ENCODE measurements around the gene CFAP57. TPM values are rescaled to one million over a fixed set of nuclear protein-coding genes. Genes with fewer than 3 reads are reported as not detected.

The CFAP57 gene
- total RNA-seq, 4 donors from 2014 or later, result 0.40 to 5.6 (median 1.8) TPM

DNA sequence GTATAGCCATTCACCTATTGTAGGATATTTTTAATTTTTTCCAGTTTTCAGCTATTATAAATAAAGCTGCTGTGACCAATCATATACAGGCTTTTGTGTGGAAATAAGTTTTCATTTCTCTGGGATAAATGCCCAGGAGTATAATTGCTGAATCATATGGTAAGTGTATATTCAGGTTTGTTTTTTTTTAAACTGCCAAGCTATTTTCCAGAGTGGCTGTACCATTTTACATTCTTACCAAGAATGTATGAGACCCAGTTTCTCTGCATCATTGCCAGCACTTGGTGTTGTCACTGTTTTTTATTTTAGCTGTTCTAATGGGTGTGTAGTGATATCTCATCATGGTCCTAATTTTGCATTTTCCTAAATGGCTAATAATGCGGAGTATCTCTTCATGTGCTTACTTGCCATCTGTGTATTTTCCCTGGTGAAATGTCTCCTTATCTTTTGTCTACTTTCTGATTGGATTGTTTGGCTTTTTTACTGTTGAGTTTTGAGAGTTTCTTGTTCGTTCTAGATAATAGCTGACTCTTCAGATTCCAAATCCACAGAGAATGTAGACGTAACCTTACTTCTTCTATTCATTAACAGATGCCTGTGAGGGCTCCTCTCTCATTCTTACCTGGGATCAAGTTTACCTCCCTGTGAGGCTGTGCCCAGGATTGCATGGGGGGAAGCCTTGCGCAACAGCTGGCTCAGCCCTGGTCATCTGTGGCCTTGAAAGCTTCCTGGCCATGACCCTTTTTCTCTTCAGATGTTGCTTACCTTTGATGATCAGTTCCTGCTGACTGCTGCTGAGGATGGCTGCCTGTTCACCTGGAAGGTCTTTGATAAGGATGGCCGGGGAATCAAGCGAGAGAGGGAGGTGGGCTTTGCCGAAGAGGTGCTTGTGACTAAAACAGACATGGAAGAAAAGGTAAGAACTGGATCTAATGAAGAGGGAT is 42.6 kb downstream of the CFAP57 start:
- Histone ChIP-seq H3K4me3 (no peak overlapping the region), H3K4me1 (no peaks in the 10 kb centered on the region), H3K27ac (no peak overlapping the region), H3K27me3 (no peaks in the 10 kb centered on the region), H3K9me3 (no peaks in the 10 kb centered on the region), H3K36me3 (no peaks in the 10 kb centered on the region)
- no peak for DNase-seq
- TF ChIP-seq, protein P1, sequence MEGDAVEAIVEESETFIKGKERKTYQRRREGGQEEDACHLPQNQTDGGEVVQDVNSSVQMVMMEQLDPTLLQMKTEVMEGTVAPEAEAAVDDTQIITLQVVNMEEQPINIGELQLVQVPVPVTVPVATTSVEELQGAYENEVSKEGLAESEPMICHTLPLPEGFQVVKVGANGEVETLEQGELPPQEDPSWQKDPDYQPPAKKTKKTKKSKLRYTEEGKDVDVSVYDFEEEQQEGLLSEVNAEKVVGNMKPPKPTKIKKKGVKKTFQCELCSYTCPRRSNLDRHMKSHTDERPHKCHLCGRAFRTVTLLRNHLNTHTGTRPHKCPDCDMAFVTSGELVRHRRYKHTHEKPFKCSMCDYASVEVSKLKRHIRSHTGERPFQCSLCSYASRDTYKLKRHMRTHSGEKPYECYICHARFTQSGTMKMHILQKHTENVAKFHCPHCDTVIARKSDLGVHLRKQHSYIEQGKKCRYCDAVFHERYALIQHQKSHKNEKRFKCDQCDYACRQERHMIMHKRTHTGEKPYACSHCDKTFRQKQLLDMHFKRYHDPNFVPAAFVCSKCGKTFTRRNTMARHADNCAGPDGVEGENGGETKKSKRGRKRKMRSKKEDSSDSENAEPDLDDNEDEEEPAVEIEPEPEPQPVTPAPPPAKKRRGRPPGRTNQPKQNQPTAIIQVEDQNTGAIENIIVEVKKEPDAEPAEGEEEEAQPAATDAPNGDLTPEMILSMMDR (IDR thresholded peaks at IDR 0.05), result no peak
- TF ChIP-seq POLR2A (IDR thresholded peaks at IDR 0.05), result no peak
- intact Hi-C loops (cut with DNase I; ENCODE audit: low total_unique reads), result no loop called here

GRCh38 chr1:43217747-43218146 is 45.6 kb downstream of the CFAP57 start:
- no peaks in the 10 kb centered on the region for H3K27me3 ChIP-seq
- TF ChIP-seq POLR2A (IDR thresholded peaks at IDR 0.05), result no peak
- TF ChIP-seq, protein P1 (IDR thresholded peaks at IDR 0.05), result no peak
- no peaks in the 10 kb centered on the region for H3K36me3 ChIP-seq
- no peak overlapping the region for H3K4me3 ChIP-seq
- no peaks in the 10 kb centered on the region for H3K4me1 ChIP-seq
- H3K27ac ChIP-seq, result no peak overlapping the region
- H3K9me3 ChIP-seq, result no peaks in the 10 kb centered on the region
- no peak for DNase-seq
- intact Hi-C loops (cut with DNase I; ENCODE audit: low total_unique reads), result no loop called here

GRCh38 chr1:43220905-43221778 is 49.0 kb downstream of the CFAP57 start:
- Histone ChIP-seq H3K9me3 (no peaks in the 10 kb centered on the region), H3K27me3 (no peaks in the 10 kb centered on the region), H3K27ac (no peak overlapping the region), H3K4me3 (no peak overlapping the region), H3K36me3 (no peaks in the 10 kb centered on the region), H3K4me1 (no peaks in the 10 kb centered on the region)
- DNase-seq, result no peak
- TF ChIP-seq, protein P1 (IDR thresholded peaks at IDR 0.05), result no peak
- TF ChIP-seq POLR2A (IDR thresholded peaks at IDR 0.05), result no peak
- intact Hi-C loops (cut with DNase I; ENCODE audit: low total_unique reads), result loop anchor here (10.0 kb wide), 1 partner anchor 194 kb away; no protein-coding TSS in a partner anchor

GRCh38 chr1:43221797-43222196 is 49.7 kb downstream of the CFAP57 start:
- H3K27ac ChIP-seq, result no peak overlapping the region
- H3K9me3 ChIP-seq, result no peaks in the 10 kb centered on the region
- no peak overlapping the region for H3K4me3 ChIP-seq
- H3K27me3 ChIP-seq, result no peaks in the 10 kb centered on the region
- H3K36me3 ChIP-seq, result no peaks in the 10 kb centered on the region
- no peaks in the 10 kb centered on the region for H3K4me1 ChIP-seq
- DNase-seq, result no peak
- intact Hi-C loops (cut with DNase I; ENCODE audit: low total_unique reads), result loop anchor here (10.0 kb wide), 1 partner anchor 193 kb away; no protein-coding TSS in a partner anchor
- no peak for TF ChIP-seq POLR2A (IDR thresholded peaks at IDR 0.05)

DNA sequence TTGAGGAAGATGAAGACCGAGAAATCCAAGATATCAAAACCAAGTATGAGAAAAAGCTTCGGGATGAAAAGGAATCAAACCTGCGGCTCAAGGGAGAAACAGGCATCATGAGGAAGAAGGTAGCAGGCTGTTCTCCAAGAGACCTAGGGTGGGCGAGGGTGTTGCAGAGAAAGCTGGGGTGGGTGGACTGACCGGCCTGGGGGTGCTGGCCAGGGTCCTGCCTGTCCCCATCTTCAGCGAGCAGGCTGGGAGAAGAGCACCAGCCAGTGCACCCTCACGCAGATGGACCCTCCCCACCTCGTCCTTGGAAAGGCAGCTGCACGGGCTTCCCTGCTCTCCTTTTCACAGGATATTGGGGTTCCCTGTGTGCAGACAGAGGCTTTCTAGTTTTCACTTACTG is 50.7 kb downstream of the CFAP57 start:
- intact Hi-C loops (cut with DNase I; ENCODE audit: low total_unique reads), result loop anchor here (10.0 kb wide), 1 partner anchor 192 kb away; no protein-coding TSS in a partner anchor
- Histone ChIP-seq H3K27ac (no peak overlapping the region), H3K4me1 (no peaks in the 10 kb centered on the region), H3K4me3 (no peak overlapping the region), H3K27me3 (no peaks in the 10 kb centered on the region), H3K36me3 (no peaks in the 10 kb centered on the region), H3K9me3 (no peaks in the 10 kb centered on the region)
- TF ChIP-seq POLR2A (IDR thresholded peaks at IDR 0.05), result no peak
- TF ChIP-seq, protein P1 (IDR thresholded peaks at IDR 0.05), result no peak
- DNase-seq, result no peak

All from uterus (tissue), 4 donors.